ENCODE measurements around the gene SERPINB6.

Gene SERPINB6

DNA sequence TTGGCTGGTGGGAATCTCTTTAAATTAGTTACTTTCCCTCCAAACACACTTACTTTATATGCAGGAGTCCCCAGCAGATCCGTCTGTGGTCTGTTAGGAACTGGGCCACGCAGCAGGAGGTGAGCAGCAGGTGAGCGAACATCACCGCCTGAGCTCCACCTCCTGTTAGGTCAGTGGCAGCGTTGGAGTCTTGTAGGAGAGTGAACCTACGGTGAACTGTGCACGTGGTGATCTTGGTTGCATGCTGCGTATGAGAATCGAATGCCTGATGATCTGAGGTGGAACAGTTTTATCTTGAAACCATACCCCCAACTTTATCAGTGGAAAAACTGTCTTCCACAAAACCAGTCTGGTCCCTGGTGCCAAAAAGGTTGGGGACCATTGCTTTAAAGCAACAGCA lies 5.0 kb downstream of the SERPINB6 start:
- Histone ChIP-seq H3K9me3 (ENCODE audit: insufficient read depth, low read length) (no peaks in the 10 kb centered on the region), H3K4me2 (ENCODE audit: low read length) (no peak overlapping the region), H3K36me3 (replicated peaks; ENCODE audit: low read depth, low read length) (no peaks in the 10 kb centered on the region), H4K20me1 (ENCODE audit: insufficient read depth, low read length) (no peaks in the 10 kb centered on the region), H3K27ac (ENCODE audit: low read length) (no peak overlapping the region), H2AFZ (ENCODE audit: low read depth, low read length) (no peak overlapping the region), H3K9ac (ENCODE audit: low read length) (no peak overlapping the region), H3K4me1 (ENCODE audit: low read length) (peaks cover 20% of the 10 kb centered on the region), H3K27me3 (ENCODE audit: low read depth, low read length) (no peaks in the 10 kb centered on the region), H3K4me3 (ENCODE audit: low read length) (no peak overlapping the region), H3K79me2 (ENCODE audit: low read length) (no peaks in the 10 kb centered on the region)
- TF ChIP-seq, protein P1, sequence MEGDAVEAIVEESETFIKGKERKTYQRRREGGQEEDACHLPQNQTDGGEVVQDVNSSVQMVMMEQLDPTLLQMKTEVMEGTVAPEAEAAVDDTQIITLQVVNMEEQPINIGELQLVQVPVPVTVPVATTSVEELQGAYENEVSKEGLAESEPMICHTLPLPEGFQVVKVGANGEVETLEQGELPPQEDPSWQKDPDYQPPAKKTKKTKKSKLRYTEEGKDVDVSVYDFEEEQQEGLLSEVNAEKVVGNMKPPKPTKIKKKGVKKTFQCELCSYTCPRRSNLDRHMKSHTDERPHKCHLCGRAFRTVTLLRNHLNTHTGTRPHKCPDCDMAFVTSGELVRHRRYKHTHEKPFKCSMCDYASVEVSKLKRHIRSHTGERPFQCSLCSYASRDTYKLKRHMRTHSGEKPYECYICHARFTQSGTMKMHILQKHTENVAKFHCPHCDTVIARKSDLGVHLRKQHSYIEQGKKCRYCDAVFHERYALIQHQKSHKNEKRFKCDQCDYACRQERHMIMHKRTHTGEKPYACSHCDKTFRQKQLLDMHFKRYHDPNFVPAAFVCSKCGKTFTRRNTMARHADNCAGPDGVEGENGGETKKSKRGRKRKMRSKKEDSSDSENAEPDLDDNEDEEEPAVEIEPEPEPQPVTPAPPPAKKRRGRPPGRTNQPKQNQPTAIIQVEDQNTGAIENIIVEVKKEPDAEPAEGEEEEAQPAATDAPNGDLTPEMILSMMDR (IDR thresholded peaks at IDR 0.05; ENCODE audit: low read depth, low read length) = no peak
- TF ChIP-seq EZH2phosphoT487 (IDR thresholded peaks at IDR 0.05; ENCODE audit: low read depth) = no peak

DNA sequence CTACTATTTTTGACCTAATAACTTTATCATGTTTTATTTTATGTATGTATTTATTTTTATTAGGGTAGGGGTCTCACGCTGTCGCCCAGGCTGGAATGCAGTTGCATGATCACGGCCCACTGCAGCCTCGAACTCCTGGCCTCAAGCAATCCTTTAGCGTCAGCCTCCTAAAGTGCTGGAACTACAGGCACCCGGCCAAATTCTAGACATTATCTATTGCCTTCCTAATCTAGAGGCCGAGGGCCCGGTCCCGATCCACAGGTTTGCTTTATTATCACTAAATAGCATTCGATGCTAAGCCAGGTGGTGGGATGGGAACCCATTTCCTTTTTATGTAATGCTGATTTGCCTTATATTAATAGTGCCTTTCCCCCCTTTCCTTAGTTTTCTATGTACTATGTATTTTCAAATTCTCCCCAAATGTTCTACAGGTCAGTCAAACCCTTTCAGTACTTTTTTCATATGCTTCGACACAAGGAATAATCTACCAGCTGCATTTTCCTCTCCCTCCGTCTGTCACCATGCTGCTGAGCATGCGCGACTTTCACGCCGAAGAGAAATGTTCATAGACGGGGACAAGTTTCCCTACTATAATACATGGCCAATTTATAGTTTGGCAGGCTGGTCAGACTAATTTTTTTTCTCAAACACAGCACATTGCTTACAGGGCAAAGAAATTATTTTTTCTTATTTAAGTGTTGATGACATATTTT lies 6.4 kb downstream of the SERPINB6 start:
- Histone ChIP-seq H3K9me3 (ENCODE audit: insufficient read depth, low read length) (no peaks in the 10 kb centered on the region), H3K4me2 (ENCODE audit: low read length) (no peak overlapping the region), H3K27me3 (ENCODE audit: low read depth, low read length) (no peaks in the 10 kb centered on the region), H3K79me2 (ENCODE audit: low read length) (no peaks in the 10 kb centered on the region), H3K36me3 (replicated peaks; ENCODE audit: low read depth, low read length) (no peaks in the 10 kb centered on the region), H3K4me1 (ENCODE audit: low read length) (peaks cover 18% of the 10 kb centered on the region), H3K9ac (ENCODE audit: low read length) (no peak overlapping the region), H4K20me1 (ENCODE audit: insufficient read depth, low read length) (no peaks in the 10 kb centered on the region), H3K4me3 (ENCODE audit: low read length) (no peak overlapping the region), H2AFZ (ENCODE audit: low read depth, low read length) (no peak overlapping the region), H3K27ac (ENCODE audit: low read length) (no peak overlapping the region)
- TF ChIP-seq, protein P1 (IDR thresholded peaks at IDR 0.05; ENCODE audit: low read depth, low read length) = no peak
- no peak for TF ChIP-seq EZH2phosphoT487 (IDR thresholded peaks at IDR 0.05; ENCODE audit: low read depth)

GRCh38 chr6:2963756-2964155 lies 7.6 kb downstream of the SERPINB6 start:
- no peaks in the 10 kb centered on the region for H4K20me1 ChIP-seq (ENCODE audit: insufficient read depth, low read length)
- no peaks in the 10 kb centered on the region for H3K79me2 ChIP-seq (ENCODE audit: low read length)
- H3K27me3 ChIP-seq (ENCODE audit: low read depth, low read length) = no peaks in the 10 kb centered on the region
- H3K27ac ChIP-seq (ENCODE audit: low read length) = no peak overlapping the region
- no peaks in the 10 kb centered on the region for H3K36me3 ChIP-seq (replicated peaks; ENCODE audit: low read depth, low read length)
- H2AFZ ChIP-seq (ENCODE audit: low read depth, low read length) = no peak overlapping the region
- no peak overlapping the region for H3K4me2 ChIP-seq (ENCODE audit: low read length)
- TF ChIP-seq, protein P1 (IDR thresholded peaks at IDR 0.05; ENCODE audit: low read depth, low read length) = no peak
- TF ChIP-seq EZH2phosphoT487 (IDR thresholded peaks at IDR 0.05; ENCODE audit: low read depth) = no peak
- H3K9me3 ChIP-seq (ENCODE audit: insufficient read depth, low read length) = no peaks in the 10 kb centered on the region
- H3K9ac ChIP-seq (ENCODE audit: low read length) = no peak overlapping the region
- no peak overlapping the region for H3K4me3 ChIP-seq (ENCODE audit: low read length)
- peaks cover 18% of the 10 kb centered on the region for H3K4me1 ChIP-seq (ENCODE audit: low read length)

DNA sequence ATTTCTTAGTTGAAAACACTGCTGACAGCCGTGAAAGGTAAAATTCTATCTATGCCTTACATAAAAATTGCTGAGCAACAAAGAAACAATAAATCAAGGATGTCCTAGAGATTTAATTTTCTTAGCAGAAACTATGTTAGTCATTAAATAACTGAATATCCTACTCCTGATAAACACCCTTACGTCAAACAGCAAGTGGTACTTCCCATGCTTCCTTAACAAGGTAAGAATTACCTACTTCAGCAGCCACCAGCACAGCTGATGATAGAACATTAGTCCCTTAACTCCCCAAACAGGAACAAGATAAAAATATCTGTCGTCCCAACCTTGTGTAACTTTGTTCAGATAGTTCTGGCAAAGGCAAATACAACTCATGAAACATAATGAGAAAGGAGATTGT lies 8.7 kb downstream of the SERPINB6 start:
- H3K4me1 ChIP-seq (ENCODE audit: low read length) = peaks cover 18% of the 10 kb centered on the region
- H3K9ac ChIP-seq (ENCODE audit: low read length) = no peak overlapping the region
- H2AFZ ChIP-seq (ENCODE audit: low read depth, low read length) = no peak overlapping the region
- no peak overlapping the region for H3K27ac ChIP-seq (ENCODE audit: low read length)
- H4K20me1 ChIP-seq (ENCODE audit: insufficient read depth, low read length) = no peaks in the 10 kb centered on the region
- H3K4me3 ChIP-seq (ENCODE audit: low read length) = no peak overlapping the region
- no peaks in the 10 kb centered on the region for H3K79me2 ChIP-seq (ENCODE audit: low read length)
- H3K27me3 ChIP-seq (ENCODE audit: low read depth, low read length) = no peaks in the 10 kb centered on the region
- H3K9me3 ChIP-seq (ENCODE audit: insufficient read depth, low read length) = no peaks in the 10 kb centered on the region
- TF ChIP-seq, protein P1 (IDR thresholded peaks at IDR 0.05; ENCODE audit: low read depth, low read length) = no peak
- TF ChIP-seq EZH2phosphoT487 (IDR thresholded peaks at IDR 0.05; ENCODE audit: low read depth) = no peak
- H3K4me2 ChIP-seq (ENCODE audit: low read length) = peak overlapping the region; percentile 64; the same call in 1 of the 2 replicates
- no peaks in the 10 kb centered on the region for H3K36me3 ChIP-seq (replicated peaks; ENCODE audit: low read depth, low read length)

All from OCI-LY3 (cell line).